GM19452 (cell line): ENCODE measurements around the gene CNN1.
A peak's percentile ranks its signal among the peaks of the same experiment; 100 is the strongest.
"Not testable (repeated sequence)": the region's sequence is repeated elsewhere in the genome, so short reads cannot be mapped to it uniquely, and the experiment has no call there.

Experiments
- ATAC-seq: cut with Tn5 transposase; IDR thresholded peaks from one replicate; pipeline ENCODE4 v1.9.1; 2021; ENCODE audit not compliant: unreplicated experiment

The CNN1 gene

DNA sequence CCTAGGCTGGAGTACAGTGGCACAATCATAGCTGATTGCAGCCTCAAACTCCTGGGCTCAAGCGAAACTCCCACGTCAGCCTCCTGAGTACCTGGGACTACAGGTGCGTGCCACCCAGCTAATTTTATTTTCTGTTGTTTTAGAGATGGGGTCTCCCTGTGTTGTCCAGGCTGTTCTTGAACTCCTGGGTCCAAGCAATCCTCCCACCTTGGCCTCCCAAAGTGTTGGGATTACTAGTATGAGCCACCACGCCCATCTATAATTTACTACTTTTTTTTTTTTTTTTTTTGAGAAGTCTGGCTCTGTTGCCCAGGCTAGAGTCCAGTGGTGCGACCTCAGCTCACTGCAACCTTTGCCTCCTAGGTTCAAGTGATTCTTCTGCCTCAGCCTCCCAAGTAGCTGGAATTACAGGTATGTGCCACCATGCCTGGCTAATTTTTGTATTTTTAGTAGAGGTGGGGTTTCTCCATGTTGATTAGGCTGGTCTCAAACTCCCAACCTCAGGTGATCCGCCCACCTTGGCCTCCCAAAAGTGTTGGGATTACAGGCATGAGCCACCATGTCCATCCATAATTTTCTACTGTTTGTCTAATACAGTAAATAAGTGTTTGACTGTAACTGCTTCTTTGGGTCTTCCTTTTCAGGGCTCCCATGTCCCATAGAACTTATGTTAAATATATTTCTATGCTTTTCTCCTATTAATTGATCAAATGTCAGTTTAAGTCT, 25.6 kb downstream of the CNN1 start:
- ATAC-seq: not testable (repeated sequence)

DNA sequence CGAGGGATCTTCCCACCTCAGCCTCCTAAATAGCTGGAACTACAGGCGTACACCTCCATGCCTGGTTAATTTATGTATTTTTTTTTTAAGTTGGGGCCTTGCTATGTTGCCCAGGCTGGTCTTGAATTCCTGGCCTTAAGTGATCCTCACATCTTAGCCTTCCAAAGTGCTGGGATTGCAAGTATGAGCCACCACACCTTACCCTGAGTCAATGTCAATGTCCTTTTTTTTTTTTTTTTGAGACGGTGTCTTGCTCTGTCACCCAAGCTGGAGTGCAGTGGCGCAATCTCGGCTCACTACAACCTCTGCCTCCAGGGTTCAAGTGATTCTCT, 27.0 kb downstream of the CNN1 start:
- ATAC-seq: not testable (repeated sequence)

DNA sequence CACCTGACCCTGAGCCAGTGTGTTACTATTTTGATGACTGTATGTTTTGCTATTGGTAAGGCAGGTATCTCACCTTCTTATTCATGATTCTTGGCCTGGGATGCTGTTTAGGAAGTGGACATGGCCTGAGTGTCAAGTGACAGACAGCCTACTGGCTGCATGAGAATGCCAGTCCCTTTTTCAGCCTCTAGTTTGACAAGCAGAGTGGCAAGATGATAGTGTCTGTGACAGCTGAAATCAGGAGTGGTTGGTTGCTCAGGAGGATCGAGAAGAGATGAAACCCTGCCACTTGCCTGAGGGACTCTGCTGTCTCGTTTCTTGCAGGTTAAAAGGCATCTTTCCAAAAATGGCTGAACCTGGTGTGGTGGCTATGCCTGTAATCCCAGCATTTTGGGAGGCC, 27.5 kb downstream of the CNN1 start:
- ATAC-seq: no peak

DNA sequence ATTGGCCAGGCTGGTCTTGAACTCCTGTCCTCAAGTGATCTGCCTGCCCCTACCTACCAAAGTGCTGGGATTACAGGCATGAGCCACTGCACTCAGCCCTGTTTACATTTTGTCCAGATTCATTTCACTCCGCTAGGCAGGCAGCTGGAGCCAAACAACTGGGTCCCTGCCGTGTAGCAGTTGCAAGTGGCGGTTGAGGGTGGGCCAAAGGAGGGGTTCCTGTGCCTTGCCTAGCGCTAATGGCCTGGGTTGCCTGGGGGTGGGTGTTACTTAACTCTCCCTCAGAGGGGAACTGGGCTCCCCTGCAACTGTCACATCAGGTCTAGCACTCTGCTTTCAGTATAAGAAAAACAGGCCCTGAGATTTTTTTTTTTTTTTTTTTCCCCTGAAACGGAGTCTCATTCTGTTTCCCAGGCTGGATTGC, 31.4 kb downstream of the CNN1 start:
- no peak for ATAC-seq

DNA sequence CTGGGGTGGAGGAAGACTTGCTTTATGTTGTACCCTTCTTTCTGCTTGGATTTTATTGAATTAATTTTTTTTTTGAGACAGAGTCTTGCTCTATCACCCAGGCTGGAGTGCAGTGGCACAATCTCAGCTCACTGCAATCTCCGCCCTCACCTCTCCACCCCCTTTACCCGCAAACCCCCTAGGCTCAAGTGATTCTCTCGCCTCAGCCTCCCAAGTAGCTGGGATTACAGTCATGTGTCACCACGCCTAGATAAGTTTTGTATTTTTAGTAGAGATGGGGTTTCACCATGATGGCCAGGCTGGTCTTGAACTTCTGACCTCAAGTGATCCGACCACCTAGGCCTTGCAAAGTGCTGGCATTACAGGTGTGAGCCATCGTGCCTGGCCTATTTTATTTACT, 34.7 kb downstream of the CNN1 start:
- not testable (repeated sequence) for ATAC-seq

DNA sequence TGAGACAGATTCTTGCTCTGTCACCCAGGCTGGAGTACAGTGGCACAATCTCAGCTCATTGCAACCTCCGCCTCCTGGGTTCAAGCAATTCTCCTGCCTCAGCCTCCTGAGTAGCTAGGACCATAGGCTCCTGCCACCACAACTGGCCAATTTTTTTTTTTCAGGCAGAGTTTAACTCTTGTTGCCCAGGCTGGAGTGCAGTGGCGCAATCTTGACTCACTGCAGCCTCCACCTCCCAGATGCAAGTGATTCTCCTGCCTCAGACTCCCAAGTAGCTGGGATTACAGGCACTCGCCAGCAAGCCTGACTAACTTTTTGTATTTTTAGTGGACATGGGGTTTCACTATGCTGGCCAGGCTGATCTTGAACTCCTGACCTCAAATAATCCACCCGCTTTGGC, 35.1 kb downstream of the CNN1 start:
- ATAC-seq: not testable (repeated sequence)

DNA sequence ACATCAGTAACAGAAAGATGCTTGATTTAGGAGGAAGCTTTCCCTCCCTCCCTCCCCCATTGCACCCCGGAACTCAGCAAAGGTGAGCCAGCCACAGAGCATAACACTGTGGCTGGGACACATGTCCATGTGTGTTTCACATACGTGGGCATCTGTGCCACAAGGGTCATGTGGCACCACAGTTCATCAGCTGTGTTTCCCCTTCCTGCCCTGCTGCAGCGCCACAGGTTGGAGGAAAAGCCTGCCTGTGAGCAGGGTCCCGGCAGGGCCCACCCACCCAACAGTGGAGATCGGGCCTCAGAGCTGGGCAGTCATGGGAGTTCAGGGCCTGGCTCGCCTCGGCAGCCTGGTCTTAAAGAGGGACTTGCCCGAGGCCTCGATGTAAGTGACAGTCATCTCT, 36.0 kb downstream of the CNN1 start:
- no peak for ATAC-seq

DNA sequence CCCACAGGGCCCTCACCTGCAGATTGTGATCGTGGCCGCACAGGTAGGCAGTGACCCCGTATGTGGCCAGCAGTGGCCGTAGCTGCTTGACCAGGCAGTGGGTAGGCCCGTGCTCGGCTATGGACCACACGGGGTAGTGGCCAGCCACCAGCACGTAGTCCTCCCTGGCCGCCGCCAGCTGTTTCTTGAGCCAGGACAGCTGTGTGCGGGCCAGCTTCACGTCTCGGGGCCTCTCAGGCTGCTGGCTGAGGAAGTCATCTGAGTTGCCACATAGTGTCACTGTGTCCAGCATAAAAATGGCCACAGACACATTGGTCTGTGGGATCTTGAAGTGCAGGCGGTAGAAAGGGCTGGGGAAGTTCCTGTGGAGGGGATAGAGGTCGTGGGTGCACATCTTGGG, 37.6 kb downstream of the CNN1 start:
- ATAC-seq: no peak

DNA sequence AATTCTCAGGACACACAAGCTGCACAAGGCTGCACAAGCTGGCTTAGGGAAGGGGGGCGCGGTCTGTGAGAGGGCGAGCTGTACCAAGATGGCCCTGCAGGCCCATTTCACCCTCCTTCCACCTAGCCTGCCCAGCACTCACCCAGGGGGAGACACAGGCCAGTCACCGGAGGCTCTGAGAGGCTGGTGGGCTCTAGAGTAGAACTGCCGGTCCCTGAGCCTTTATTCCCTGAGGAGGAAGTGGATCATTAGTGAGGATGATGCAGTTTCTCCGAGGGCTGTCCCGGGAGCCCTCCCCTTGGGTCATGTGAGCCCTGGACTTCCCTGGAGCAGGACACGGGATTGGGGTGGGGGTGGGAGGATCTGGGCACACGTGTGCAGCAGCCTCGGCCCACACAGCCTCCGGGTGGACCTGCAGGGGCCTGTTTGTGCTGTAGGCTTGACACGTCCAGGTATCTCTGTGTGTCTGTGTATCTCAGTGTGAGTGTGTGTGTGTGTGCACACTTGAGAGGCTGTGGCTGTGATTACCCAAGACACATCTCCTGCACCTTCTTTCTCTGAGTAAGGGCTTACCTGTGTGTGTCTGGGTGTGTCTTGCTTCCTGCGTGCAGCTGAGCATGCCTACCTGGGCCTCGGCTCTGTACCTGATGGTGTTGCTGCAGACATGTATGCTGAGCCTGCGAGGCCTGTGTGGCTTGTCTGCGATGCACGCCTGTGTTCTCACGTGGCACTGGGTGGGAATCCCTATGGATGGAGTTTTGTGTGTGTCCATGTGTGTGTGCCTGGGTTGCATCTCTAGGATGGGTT, 39.0 kb downstream of the CNN1 start, which contains the start of gene ACP5:
ACP5 (minus strand) TSS at position 195 of the 807 bp plus-strand sequence. CDS start 328 bp downstream, outside the sequence.
- ATAC-seq: no peak

DNA sequence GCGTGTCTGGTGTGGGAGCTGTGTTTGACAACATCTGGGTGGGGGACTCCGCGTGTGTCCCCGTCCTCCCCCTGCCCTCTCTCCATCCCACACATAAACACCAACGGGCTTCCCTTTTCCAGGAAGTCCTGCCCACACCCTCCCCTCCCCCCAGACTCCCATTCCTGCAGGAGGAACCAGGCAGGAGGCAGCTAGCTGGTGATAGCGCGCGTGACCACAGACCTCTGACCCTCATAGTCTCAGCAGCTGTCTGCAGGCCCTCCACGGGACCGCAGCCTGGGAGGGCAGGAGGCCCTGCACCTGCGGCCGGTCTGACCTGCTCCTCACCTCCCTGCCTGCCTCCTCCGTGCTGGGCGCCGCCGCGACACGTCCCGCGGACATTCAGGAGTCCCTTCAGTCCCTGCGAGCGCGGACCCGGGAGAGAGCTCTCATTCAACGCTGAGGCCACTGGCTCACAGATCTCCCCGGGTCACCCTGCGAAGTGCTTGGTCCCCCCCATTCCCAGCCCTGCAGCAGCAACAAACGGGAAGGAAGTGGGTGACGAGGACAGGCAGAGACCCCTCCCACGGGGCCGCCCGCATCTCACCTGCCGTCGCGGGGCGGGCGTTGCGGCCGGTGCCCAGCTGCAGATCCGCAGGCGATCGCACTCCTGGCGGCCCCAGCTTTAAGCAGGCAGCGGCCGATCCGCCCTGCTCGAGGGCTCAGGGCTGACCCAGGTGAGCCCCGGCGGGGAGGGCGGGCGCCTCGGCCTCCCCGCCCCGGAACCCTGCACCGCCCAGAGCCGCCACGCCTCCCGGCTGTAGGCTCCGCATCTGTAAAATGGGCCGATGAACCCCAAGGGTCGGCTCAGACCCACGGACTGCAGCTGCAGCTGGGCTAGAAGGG, 39.8 kb downstream of the CNN1 start:
- ATAC-seq: no peak

DNA sequence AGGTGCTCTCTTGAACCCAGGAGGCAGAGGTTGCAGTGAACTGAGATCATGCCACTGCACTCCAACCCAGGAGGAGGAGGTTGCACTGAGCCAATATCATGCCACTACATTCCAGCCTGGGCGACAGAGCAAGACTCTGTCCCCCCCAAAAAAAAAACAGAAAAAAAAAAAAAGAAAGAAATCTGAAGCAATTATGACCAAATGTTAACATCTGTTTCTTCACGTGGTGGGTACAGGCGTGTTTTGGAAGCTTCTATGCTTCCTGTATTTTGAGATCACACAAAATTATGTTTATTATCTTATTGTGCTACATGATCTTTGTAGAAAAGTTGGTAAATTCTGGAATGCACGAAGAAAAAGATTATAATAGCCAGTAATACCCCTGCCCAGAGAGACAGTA, 41.5 kb downstream of the CNN1 start:
- ATAC-seq: no peak

DNA sequence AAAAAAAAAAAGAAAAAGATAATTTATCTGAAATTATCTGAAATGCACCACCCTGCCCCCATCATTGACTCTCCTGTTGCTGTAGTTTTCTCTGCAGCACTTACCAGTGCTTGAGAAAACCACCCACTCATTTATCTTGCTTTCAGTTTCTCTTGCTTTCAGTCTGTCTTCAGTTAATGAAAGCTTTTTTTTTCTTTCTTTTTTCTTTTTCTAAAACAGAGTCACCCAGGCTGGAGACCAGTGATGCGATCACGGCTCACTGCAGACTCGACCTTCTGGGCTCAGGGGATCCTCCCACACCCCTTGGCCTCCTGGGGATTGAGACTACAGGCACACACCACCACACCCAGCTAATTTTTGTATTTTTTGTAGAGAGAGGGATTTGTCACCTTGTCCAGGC, 43.1 kb downstream of the CNN1 start:
- ATAC-seq: peak; percentile 54

DNA sequence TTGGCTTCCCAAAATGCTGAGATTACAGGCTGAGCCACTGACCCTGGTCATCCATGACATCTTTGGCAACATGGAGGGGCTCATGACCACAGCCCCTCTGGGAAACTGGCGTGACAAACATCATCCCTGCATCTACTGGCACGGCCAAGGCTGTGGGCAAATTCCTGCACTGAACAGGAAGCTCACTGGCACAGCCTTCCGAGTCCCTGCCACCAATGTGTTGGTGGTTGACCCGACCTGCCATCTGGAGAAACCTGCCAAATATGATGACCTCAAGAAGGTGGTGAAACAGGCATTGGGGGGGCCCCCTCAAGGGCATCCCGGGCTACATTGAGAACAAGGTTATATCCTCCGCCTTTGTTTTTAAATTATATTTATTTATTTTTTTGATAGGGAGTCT, 47.7 kb downstream of the CNN1 start:
- ATAC-seq: no peak

DNA sequence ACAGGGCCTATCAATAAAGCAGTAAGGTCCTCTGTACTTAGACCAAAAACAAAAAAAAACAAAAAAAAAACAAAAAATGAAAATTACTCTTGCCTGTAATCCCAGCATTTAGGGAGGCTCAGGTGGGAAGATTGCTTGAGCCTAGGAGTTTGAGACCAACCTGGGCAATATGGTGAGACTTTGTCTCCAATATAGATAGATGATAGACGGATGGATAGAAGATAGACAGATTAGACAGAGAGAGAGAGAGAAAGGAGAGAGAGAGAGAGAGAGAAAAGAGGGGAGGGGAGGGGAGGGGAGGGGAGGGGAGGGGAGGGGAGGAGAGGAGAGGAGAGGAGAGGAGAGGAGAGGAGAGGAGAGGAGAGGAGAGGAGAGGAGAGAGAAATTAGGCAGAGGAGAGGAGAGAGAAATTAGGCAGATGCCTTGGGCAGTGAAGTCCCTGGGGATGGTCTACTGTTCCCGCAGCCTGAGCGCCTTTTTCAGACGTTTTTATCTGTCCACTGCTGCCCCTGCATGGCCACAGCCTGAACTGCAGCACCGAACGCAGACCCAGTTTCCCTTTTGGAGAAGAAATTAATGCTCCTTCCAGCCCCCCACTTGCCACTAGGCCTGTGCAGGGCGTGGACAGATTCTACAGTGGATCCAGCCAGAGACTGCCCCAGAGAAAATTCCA, 48.8 kb downstream of the CNN1 start:
- no peak for ATAC-seq

DNA sequence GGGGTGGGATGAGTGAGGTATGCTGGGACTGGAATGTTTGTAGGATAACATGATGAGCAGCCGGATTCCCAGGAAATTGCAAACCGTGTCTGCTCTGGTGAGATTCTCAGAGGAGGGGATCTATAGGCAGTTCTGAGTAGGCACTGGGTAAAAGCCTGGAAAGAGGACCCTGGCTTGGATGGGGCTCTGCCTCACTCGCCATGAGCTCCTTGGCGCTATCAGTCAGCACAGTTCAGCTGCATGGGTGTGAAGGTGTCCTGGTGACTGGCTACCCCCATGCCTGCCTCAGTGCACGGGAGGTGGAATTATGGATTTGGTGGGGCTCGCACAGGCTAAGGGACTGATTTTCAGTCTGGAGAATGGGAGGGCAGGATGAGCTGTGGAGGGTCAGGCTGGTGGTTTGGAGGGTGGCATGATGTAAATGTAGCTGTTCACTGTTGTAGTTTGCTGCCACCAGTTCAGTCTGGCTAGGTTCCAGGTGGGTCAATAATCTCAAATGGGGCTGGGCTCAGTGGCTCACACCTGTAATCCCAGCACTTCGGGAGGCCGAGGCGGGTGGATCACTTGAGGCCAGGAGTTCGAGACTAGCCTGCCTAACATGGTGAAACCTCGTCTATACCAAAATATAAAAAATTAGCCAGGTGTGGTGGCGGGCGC, 49.5 kb downstream of the CNN1 start:
- no peak for ATAC-seq

DNA sequence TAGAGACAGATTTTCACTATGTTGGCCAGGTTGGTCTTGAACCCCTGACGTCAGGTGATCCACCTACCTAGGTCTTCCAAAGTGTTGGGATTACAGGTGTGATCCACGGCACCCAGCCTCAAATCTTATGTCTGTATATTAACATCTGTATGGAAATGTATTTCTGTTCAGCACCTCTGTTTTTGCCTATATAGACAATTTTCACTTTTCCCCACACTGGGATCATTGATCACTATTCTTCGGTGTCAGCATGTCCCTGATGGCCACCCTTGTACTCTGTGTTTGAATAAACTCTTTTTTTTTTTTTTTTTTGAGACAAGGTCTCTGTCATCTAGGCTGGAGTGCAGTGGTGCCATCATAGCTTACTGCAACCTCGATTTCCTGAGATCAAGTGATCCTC, 55.4 kb downstream of the CNN1 start:
- no peak for ATAC-seq

DNA sequence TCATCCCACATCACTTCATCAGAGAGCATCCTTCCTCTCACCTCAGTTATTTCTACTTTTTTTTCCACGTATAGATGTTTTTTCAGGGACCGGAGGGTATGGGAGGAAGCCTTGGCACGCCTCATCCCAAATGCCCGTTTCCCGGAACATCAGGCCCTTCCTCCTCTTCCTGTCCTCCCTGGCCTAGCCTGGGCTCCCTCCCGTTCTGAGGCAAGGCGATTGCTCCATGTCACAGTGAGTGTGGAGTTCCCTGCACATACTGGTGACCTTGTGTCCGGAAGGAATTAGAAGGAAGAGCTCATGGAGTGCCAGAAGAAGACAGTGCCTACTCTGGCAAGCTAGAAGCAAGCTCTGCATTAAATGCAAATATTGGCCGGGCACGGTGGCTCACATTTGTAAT, 57.5 kb downstream of the CNN1 start:
- no peak for ATAC-seq

DNA sequence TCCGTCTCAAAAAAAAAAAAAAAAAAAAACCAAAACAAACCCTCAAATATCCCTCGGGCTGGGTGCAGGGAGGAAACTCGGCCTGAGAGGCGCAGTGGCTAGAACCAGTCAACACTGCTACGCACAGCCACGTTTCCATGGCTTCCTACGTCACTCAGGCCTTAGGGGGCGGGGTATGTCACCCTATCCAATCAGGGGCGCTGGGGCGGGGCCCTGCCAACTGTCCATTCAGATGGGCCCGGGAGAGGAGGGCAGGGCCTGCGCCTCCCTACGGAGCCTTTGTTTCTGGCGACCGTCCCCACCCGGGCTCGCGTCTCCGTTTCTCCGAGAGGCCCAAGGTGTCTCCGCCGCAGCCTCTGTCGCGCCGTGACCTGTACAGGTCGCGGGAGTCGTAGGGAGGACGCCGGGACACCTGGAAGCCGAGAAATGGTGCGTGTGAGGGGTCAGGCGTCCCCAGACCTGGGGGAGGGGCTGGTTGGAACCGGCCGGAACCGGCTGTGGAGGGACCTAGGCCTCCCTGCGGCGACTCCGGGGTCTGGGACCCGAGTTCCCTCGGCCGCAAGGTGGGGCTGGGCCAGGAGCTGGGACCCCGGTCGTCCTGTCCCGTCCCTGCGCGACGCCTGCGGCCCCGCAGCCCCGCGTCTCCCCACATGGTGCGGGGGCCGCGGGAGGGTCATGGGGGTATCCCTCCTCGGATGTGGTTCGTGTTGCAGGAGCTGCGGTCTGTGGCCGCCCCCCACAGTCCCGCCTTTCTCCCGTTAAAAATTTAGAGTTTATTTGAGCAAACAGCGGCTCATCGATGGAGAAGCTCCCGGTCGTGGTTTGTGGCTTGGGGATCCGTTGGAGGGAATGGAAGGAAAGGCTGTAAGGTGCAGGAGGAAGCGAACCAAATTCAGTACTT, 58.8 kb downstream of the CNN1 start, which contains the start of gene ZNF627:
ZNF627 (plus strand) TSS at position 282 of the 901 bp plus-strand sequence; CDS start at position 427, 145 bp downstream.
- ATAC-seq: peak; percentile 94

DNA sequence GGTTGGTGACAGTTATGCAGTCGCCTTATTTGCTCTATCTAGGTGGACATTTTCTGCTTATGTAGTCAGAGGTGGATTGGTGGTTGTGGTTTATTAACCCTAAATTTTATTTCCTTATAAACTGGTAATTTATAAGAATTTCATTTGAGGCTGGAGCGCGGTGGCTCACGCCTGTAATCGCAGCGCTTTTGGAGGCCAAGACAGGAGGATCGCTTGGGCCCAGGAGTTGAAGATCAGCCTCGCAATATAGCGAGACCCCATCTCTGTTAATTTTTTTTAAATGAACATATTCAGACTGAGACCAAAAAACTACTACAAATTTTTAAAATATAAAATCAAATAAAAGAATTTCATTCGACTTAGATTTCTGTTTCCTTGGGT, 59.4 kb downstream of the CNN1 start:
- ATAC-seq: no peak
